K562 treated with DMSO at 1 percent for 4 hours (cell line): ENCODE data around the gene ARHGEF19. TPM values are rescaled to one million over a fixed set of nuclear protein-coding genes. Genes with fewer than 3 reads are reported as not detected.

Experiments
- total RNA-seq: library from RNA; unstranded; fragments of 300-600 nt; gene quantifications from 2 replicates; pipeline ENCODE4 v1.2.3, GENCODE V29; 2022; ENCODE audit not compliant: insufficient read depth

The ARHGEF19 gene
- 9.5 and 11.2 TPM in 2 replicates for total RNA-seq

GRCh38 chr1:16212251-16212961 lies at the start of gene ARHGEF19:
ARHGEF19 (minus strand) TSS chr1:16212652; CDS start chr1:16209054, 3,598 bp downstream.

GRCh38 chr1:16236511-16237342 lies 24.3 kb upstream of the ARHGEF19 start, which contains the start of gene CPLANE2:
CPLANE2 (minus strand) TSS chr1:16237183; CDS start chr1:16236742, 441 bp downstream.

GRCh38 chr1:16155537-16156410 lies 56.7 kb downstream of the ARHGEF19 start, which contains the start of gene EPHA2:
EPHA2 (minus strand) TSS chr1:16156069; CDS start chr1:16155932, 137 bp downstream.

Other genes with a start within 250 kb of the ARHGEF19 start
- 31.0 and 40.4 TPM in 2 replicates for gene ZBTB17, start 236.6 kb downstream of the ARHGEF19 start, total RNA-seq
- not detected in 2 replicates for gene SRARP, start 208.4 kb downstream of the ARHGEF19 start, total RNA-seq
- not detected in 2 replicates for gene HSPB7, start 194.6 kb downstream of the ARHGEF19 start, total RNA-seq
- 1.5 TPM in 1 of 2 replicates, not detected in the other for gene CLCNKA, start 190.6 kb downstream of the ARHGEF19 start, total RNA-seq
- gene CLCNKB, start 168.9 kb downstream of the ARHGEF19 start, total RNA-seq = 0.29 and 0.81 TPM in 2 replicates
- gene FAM131C, start 139.0 kb downstream of the ARHGEF19 start, total RNA-seq = not detected in 2 replicates
- gene EPHA2, start 56.6 kb downstream of the ARHGEF19 start, total RNA-seq = not detected in 2 replicates
- 3.9 and 14.0 TPM in 2 replicates for gene CPLANE2, start 24.5 kb upstream of the ARHGEF19 start, total RNA-seq
- gene FBXO42, start 139.8 kb upstream of the ARHGEF19 start, total RNA-seq = 14.5 and 31.3 TPM in 2 replicates
- 104 and 110 TPM in 2 replicates for gene SZRD1, start 154.6 kb upstream of the ARHGEF19 start, total RNA-seq
- not detected in 2 replicates for gene SPATA21, start 224.8 kb upstream of the ARHGEF19 start, total RNA-seq
- 58.5 and 64.9 TPM in 2 replicates for gene NECAP2, start 228.1 kb upstream of the ARHGEF19 start, total RNA-seq